T47D (cell line): ENCODE measurements around the gene FUT1.
"Not testable (repeated sequence)": the region's sequence is repeated elsewhere in the genome, so short reads cannot be mapped to it uniquely, and the experiment has no call there.

Experiments used
- DNase-seq, 2 experiments: peaks; one replicate each; pipeline versions ENCODE4 v3.0.0 to v3.0.0-alpha.2; 2011 to 2012; ENCODE audit warnings: low read depth in 1 of 2, low spot score in 1 of 2
- JUND ChIP-seq: IDR thresholded peaks from 2 replicates; pipeline ENCODE4 v1.6.1; 2012; ENCODE audit warnings: low read depth
- in situ Hi-C: cut with HindIII; loops from 2 replicates; pipeline ENCODE4 v1.10.0; 2016; ENCODE audit warnings: low sequenced_read_pairs, low pct_unique_long_range_greater_than_20kb

The FUT1 gene

GRCh38 chr19:48780631-48781391 is 28.4 kb upstream of the FUT1 start:
- TF ChIP-seq JUND, result no peak
- in situ Hi-C loops, result no loop called here
- no peak for DNase-seq

- no peak for TF ChIP-seq JUND
- in situ Hi-C loops, result no loop called here
- no peak for DNase-seq
Observed at GRCh38 chr19:48779636-48780035, 27.2 kb upstream of the FUT1 start.

- no peak for TF ChIP-seq JUND
- no peak for DNase-seq
- in situ Hi-C loops, result no loop called here
Observed at GRCh38 chr19:48777720-48778119, 25.3 kb upstream of the FUT1 start.

GRCh38 chr19:48777139-48777538 is 24.7 kb upstream of the FUT1 start:
- no peak for TF ChIP-seq JUND
- in situ Hi-C loops, result no loop called here
- no peak for DNase-seq

- in situ Hi-C loops, result no loop called here
- no peak for TF ChIP-seq JUND
- no peak for DNase-seq
Observed at GRCh38 chr19:48772503-48772953, 20.1 kb upstream of the FUT1 start.

GRCh38 chr19:48770734-48771472 is 18.5 kb upstream of the FUT1 start:
- in situ Hi-C loops, result no loop called here

GRCh38 chr19:48770266-48770665 is 17.8 kb upstream of the FUT1 start:
- DNase-seq, result no peak
- in situ Hi-C loops, result no loop called here

More at GRCh38 chr19:48770734-48771472, 18.5 kb upstream of the FUT1 start:
- no peak for DNase-seq
- no peak for TF ChIP-seq JUND

GRCh38 chr19:48768994-48769713 is 16.7 kb upstream of the FUT1 start:
- in situ Hi-C loops, result no loop called here
- DNase-seq, result no peak
- no peak for TF ChIP-seq JUND

More at GRCh38 chr19:48770266-48770665, 17.8 kb upstream of the FUT1 start:
- TF ChIP-seq JUND, result no peak

GRCh38 chr19:48768171-48768753 is 15.8 kb upstream of the FUT1 start:
- in situ Hi-C loops, DNase-seq: not testable (repeated sequence)

GRCh38 chr19:48765816-48766215 is 13.4 kb upstream of the FUT1 start:
- DNase-seq, in situ Hi-C loops: not testable (repeated sequence)

GRCh38 chr19:48760504-48761205 is 8.2 kb upstream of the FUT1 start:
- no peak for TF ChIP-seq JUND
- DNase-seq, result no peak
- in situ Hi-C loops, result no loop called here

- DNase-seq, result no peak
- in situ Hi-C loops, result no loop called here
- TF ChIP-seq JUND, result no peak
Observed at GRCh38 chr19:48757741-48758144, 5.3 kb upstream of the FUT1 start.
